ENCODE data around the gene SLC6A19. TPM values are rescaled to one million over a fixed set of nuclear protein-coding genes. Genes with fewer than 3 reads are reported as not detected.
"Not testable (repeated sequence)": the region's sequence is repeated elsewhere in the genome, so short reads cannot be mapped to it uniquely, and the experiment has no call there.

Gene SLC6A19
- total RNA-seq, 1 donor from 2014 or later: not detected

DNA sequence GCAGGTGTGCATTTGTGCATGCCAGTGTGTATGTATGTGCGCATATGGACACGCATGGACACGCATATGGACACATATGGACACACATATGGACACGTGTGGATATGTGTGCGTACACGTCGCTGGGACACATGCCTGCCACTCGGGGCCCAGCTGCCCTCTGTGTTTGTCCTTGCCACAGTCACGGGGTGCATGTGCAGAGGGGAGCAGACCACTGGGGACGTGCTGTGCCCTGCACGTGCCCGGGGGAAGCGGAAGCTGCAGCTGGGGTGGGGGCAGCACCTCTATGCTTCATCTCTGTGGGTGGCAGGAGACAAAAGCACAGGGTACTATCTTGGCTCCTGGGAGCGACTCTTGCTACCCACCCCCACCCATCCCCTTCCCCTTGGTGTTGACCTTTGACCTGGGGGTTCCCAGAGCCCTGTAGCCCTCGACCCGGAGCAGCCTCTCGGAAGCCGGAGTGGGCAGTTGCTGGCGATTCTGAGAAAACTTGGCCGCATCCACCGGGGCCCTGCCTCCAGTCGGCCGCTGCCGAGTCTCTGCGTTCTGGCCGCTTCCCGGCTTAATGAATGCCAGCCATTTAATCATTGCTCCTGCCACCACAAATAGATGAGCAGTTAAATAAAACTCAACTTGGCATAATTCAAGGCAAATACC lies 21.4 kb downstream of the SLC6A19 start:
- no peak for DNase-seq

DNA sequence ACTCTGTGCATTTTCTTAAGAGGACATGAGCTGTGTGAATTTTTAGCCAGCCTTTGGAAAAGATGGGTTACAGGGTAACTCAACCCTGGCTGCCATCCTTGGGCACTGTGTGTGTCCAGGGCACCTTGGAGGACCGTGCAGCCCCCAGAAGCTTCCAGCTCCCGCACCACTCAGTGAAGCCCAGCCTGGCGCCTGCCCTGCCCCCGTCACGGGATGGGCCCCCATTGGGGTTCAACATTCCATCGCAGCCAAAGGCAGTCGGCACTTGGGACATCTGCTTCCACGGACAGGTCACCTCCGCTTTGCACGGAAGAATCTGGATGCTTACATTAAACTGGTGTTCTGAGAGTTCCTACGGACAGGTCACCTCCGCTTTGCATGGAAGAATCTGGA lies 21.9 kb downstream of the SLC6A19 start:
- DNase-seq: no peak

DNA sequence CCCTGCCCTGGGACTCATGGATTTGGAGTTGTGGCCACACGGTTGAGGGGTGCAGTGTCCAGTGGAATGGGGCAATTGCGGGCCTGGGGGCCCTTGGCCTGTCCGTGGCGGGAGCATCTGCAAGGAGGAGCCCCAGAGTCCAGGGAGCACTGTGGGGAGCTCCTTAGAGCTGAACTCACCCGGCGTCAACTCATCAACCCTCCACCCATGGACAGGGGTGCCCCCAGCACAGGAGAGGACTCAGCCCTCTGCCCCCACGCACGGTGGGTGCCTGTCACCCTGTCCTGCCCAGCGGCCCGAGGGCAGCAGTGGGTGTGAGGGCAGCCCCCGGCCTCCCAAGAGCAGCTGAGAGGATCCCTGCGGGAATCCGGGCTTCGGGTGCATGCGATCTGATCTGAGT lies 23.2 kb downstream of the SLC6A19 start:
- DNase-seq: no peak

- no peak for DNase-seq
Measured at GRCh38 chr5:1225081-1225480, 23.7 kb downstream of the SLC6A19 start, which contains the start of gene SLC6A18. Gene SLC6A18, plus strand, starts transcription at chr5:1225381. Its CDS starts 97 bp downstream, at chr5:1225478.

DNA sequence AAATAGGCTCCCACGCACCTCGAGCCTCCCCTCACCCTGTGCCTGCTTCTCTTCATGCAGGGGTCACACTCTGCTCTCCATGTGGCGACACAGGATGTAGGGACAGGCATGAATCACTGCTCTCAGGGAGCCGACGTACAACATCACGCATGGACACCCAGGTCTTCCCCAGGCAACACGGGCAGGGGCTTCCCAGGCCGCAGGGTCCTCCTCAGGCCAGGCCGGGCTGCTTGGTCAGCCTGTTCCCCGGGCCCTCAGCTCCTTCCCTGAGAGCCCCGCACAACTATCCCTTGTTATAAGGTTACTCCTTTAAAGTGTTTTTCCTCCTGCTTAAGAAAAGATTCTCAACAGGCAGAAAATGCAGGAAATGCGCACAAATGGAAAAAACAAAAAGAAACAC lies 24.8 kb downstream of the SLC6A19 start:
- DNase-seq: no peak

DNA sequence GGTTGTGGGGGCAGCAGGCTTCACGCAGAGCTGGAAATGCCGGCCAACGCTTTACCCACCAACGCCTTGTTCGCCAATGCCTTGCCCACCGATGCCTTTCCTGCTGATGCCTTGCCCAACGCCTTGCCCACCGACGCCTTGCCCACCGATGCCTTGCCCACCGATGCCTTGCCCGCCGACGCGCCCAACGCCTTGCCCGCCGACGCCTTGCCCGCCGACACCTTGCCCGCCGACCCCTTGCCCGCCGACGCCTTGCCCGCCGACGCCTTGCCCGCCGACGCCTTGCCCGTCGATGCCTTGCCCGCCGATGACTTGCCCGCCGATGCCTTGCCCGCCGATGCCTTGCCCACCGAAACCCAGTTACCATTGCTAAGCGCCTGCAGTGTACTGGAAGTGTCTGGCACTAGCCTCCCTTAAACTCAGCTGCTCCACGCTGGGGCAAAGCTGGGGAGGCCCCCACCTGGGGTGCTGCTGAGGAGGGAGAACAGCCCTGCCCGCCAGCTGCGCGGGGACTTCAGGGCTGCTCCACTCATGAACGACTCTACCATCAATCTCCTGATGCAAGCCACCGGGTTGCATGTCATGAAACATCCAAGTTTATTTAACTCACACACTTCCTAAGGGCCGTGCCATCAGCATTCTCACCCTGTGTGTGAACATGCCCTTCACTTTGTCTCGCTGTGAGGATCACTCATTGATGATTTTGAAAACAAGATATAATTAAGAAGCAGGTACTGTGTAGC lies 25.6 kb downstream of the SLC6A19 start:
- no peak for DNase-seq

GRCh38 chr5:1227667-1228066 lies 26.3 kb downstream of the SLC6A19 start:
- DNase-seq: peak; percentile 83

GRCh38 chr5:1228120-1228519 lies 26.7 kb downstream of the SLC6A19 start:
- DNase-seq: no peak

- not testable (repeated sequence) for DNase-seq
Measured at GRCh38 chr5:1229023-1229422, 27.6 kb downstream of the SLC6A19 start.

GRCh38 chr5:1229822-1230221 lies 28.4 kb downstream of the SLC6A19 start:
- no peak for DNase-seq

GRCh38 chr5:1230551-1230950 lies 29.2 kb downstream of the SLC6A19 start:
- DNase-seq: no peak

DNA sequence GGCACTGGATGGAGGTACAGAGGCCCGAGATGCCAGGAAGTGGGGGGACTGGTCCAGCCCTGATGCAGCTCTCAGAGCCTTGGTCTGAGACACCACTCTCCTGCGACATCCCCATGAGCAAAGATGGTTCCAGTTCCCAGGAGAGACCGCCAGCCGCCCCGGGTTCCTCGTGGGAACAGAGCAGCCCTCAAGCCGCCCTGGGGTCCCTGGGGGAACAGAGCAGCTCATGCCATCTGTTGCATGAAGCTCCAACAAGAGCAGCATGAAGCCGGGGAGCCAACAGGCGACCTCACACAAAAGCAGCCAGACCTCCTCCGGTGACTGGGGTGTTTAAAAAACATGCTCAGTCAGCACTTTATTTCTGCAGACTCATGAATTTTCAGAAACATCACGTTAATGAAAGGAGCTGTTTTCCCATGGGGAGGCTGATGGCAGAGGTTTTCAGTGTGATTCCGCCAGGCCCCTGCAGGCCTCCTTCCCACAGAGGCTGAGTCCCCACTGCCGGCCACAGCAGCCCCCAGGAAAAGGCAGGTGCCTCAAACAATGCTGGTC lies 30.0 kb downstream of the SLC6A19 start:
- no peak for DNase-seq

DNA sequence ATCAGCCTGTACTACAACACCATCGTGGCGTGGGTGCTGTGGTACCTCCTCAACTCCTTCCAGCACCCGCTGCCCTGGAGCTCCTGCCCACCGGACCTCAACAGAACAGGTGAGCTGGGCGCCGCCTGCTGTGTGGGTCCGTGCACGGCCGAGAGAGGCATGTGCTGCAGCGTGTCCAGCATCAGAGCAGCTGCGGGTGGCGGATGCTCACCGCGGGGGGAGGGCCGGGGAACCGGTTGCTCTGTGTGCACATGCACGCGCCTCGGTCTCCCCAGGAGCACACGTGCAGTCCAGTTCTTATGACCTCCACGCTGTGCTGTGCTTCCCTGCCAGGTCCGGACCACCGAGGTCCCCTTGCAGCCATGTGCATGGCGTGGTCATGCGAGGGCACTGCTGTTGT lies 31.4 kb downstream of the SLC6A19 start:
- DNase-seq: no peak

GRCh38 chr5:1235379-1235778 lies 34.0 kb downstream of the SLC6A19 start:
- no peak for DNase-seq

DNA sequence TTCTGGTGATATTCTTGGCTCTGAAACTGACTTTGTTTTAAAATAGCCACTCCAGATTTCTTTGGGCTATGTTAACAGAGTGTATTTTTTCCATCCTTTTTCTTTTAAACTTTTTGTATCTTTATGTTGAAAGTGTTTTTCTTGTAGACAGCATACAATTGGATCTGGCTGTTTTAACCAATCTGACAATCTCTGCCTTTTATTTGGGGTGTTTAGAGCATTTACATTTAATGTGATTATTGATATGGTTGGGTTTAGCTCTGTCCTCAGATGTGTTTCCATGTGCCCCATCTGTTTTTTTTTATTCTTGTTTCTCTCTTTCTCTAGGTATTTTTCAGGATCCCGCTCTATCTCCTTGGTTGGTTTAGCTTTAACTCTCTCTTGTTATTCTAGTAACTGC lies 34.4 kb downstream of the SLC6A19 start:
- DNase-seq: no peak

DNA sequence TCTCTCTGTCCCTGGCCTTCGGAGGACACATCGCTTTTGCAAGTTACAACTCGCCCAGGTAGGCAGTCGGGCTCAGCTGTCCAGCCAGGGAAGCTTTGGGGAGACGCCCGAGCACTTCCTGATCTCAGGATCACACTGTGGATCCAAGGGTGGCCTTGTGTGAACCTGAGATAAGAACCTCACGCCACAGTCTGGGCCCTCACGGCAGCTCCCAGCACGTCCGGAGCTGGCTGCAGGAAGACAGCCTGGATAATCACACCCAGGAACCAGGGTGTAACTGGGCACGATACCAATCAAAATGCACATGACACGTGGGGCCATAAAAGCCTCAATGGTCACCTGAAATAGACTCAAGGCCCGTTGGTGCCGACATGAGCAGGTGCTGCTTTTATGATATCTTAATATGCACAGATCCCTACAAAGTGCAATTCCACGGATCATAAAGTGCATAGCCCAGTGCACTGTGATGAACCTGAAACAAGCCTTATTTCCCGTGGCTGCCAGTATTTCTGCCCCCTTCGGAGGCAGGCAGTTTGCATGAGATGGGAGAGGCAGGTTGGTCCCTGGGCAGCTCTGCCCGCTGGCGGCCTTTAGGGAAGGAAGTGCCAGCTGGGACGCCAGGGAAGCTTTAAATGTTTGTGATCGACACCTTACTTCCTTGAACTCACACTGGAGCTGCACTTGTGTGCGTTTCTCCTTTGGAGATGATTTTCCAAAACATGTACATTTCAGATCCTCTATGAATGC lies 38.3 kb downstream of the SLC6A19 start:
- DNase-seq: no peak

- no peak for DNase-seq
Measured at GRCh38 chr5:1240496-1241260, 39.3 kb downstream of the SLC6A19 start.

DNA sequence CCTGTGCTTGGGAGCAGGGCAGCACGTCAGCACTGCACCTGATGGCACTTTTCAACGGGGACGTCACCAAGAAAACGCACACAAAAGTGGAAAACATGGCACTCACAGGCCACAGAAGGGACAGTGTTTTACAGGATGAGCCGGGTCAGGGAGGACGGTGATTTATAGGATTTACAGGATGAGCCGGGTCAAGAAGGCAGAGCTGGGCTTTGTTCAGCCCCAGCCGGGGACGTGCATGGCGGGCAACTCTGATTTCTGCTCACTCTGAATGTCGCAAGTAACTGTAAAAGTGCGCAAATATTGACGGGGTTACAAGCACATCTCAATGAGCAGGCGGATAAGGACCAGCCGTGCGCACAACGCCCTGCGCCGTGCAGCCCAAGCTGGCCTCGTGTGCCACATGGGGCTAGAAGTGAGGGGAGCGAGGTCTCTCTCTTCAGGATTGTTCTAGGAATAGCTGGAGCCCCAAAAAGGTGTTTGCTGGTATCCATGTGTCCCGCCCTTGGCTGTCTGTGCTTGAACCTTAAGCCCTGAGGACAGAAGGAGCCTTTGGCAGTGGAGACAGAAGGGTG lies 40.2 kb downstream of the SLC6A19 start:
- no peak for DNase-seq

DNA sequence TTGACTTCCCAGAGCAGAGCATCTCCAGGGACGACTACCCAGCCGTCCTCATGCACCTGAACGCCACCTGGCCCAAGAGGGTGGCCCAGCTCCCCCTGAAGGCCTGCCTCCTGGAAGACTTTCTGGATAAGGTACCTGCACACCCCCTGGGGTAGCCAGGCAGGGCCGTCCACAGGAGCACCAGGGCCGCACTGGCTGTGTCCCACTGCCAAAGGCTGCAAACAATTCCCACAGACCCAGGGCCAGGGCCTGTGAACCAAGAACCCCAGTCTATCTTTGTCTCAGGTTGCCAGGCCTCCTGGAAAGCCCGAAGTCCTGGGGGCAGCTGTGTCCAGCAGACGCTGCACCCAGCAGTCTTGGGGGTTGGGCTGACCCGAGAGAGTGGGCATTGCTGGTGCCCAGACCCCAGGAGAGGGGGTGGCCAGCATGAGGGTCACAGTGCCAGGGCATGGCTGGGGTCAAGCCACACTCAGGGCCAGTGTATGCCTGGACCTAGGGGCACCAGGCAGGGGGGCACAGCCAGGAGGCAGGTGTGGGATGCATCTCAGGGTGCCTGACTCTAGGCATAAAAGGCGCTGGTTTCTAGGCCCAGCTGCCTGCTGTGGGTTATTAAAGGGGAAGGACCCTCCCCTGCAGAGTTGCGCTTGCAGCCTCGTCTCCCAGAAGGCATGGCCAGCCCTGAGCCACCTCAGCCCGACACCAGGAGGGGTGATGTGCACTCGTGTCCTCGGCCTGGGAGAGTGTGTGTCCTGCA lies 41.5 kb downstream of the SLC6A19 start:
- no peak for DNase-seq

DNA sequence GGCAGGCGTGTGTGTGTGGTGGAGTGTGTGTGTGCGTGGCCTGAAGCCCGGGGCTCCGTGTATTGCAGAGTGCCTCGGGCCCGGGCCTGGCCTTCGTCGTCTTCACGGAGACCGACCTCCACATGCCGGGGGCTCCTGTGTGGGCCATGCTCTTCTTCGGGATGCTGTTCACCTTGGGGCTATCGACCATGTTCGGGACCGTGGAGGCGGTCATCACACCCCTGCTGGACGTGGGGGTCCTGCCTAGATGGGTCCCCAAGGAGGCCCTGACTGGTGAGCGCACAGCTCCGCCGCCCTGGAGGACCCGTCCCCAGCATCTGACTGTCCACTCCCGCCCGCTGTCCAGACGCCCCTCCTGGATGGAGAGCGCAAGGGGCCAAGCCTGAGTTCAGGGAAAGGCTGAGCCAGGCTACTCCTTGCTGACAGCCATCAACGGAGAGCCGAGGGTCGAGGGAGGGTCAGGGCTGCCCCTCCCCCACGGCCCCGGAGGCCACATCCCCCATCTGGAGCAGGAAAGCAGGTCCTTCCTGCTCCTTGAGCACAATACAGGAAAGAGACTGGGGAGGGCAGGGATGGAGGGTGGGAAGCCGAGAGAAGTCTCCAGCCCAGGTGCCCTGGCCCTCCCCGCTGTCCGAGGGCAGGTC lies 42.2 kb downstream of the SLC6A19 start:
- no peak for DNase-seq

DNA sequence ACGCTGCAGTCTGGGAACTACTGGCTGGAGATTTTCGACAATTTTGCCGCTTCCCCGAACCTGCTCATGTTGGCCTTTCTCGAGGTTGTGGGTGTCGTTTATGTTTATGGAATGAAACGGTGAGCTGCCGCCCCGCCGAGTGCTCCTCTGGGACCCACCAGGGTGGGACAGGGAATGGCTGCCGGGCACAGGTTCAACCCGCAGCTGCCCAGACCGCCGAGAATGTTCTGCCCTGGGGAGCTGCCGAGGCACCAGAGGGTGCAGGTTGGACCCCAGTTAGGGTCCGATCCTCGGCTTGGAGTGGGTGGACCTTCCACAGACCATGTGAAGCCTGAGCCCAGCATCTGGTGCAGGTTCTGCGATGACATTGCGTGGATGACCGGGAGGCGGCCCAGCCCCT lies 42.9 kb downstream of the SLC6A19 start:
- DNase-seq: no peak

Measured in tongue (tissue), 2 donors.